ENCODE results near the gene DARS2.

DNA sequence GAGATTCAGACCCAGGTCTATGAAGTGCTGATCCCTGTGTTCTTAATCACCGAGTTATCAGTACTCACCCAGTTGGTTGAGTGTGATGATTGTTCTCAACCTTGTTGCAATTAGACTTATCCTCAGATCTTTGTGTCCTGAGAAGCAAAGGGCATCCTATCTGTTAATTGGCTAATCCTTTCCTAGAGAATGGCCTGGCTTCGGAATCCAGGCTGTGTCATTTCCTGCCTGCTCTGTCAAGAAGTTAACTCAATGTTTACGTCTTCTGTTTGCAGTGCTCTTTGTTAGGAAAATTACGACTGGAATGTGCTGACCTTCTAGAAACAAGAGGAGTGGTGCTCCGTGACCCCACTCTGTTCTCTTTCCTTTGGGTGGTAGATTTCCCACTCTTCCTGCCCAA, 28.6 kb downstream of the DARS2 start:
- TF ChIP-seq, protein P1, sequence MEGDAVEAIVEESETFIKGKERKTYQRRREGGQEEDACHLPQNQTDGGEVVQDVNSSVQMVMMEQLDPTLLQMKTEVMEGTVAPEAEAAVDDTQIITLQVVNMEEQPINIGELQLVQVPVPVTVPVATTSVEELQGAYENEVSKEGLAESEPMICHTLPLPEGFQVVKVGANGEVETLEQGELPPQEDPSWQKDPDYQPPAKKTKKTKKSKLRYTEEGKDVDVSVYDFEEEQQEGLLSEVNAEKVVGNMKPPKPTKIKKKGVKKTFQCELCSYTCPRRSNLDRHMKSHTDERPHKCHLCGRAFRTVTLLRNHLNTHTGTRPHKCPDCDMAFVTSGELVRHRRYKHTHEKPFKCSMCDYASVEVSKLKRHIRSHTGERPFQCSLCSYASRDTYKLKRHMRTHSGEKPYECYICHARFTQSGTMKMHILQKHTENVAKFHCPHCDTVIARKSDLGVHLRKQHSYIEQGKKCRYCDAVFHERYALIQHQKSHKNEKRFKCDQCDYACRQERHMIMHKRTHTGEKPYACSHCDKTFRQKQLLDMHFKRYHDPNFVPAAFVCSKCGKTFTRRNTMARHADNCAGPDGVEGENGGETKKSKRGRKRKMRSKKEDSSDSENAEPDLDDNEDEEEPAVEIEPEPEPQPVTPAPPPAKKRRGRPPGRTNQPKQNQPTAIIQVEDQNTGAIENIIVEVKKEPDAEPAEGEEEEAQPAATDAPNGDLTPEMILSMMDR (IDR thresholded peaks at IDR 0.05): no peak
- TF ChIP-seq POLR2A (IDR thresholded peaks at IDR 0.05): no peak

Data from testis (tissue), 2 donors.